HepG2 (cell line): Measurements from ENCODE around the gene SORBS2. TPM values are rescaled to one million over a fixed set of nuclear protein-coding genes. Genes with fewer than 3 reads are reported as not detected.

ENCODE experiments used
- ARID4A ChIP-seq: sonication (generic); formaldehyde crosslinking; IDR thresholded peaks from 2 replicates; pipeline ENCODE4 v1.5.0; 2020; ENCODE audit warnings: mild to moderate bottlenecking, missing genetic modification reagents, borderline replicate concordance
- ATF7-NPFF ChIP-seq: sonication (generic); formaldehyde crosslinking; IDR thresholded peaks from 2 replicates; pipeline ENCODE4 v1.8.1; 2023; ENCODE audit warnings: mild to moderate bottlenecking, low read depth, missing genetic modification reagents, moderate library complexity
- ERF ChIP-seq: IDR thresholded peaks from 2 replicates; pipeline ENCODE4 v1.6.1; 2018; ENCODE audit warnings: missing biosample characterization, missing genetic modification reagents
- PHF20 ChIP-seq: sonication (generic); formaldehyde crosslinking; IDR thresholded peaks from 2 replicates; pipeline ENCODE4 v1.5.0; 2020; ENCODE audit warnings: mild to moderate bottlenecking, missing genetic modification reagents
- PRPF4 ChIP-seq: fragments of 200-400 bp; formaldehyde crosslinking; IDR thresholded peaks from 2 replicates; pipeline ENCODE4 v1.6.1; 2016; ENCODE audit warnings: low read length, low read depth; ENCODE audit not compliant: poor library complexity, severe bottlenecking
- SRSF9 ChIP-seq: fragments of 200-400 bp; formaldehyde crosslinking; IDR thresholded peaks from 2 replicates; pipeline ENCODE4 v1.6.1; 2018; ENCODE audit warnings: borderline replicate concordance, mild to moderate bottlenecking, low read depth, low read length; ENCODE audit not compliant: insufficient read depth, poor library complexity, severe bottlenecking
- ZEB1 ChIP-seq: IDR thresholded peaks from 2 replicates; pipeline ENCODE4 v1.6.1; 2012; ENCODE audit warnings: mild to moderate bottlenecking, low read depth, inconsistent platforms; ENCODE audit not compliant: insufficient replicate concordance
- ZNF3 ChIP-seq: IDR thresholded peaks from 2 replicates; pipeline ENCODE4 v1.7.0; 2017; ENCODE audit warnings: inconsistent platforms
- ZNF577 ChIP-seq: sonication (generic); formaldehyde crosslinking; IDR thresholded peaks from 2 replicates; pipeline ENCODE4 v1.4.0; 2020; ENCODE audit warnings: mild to moderate bottlenecking, low read depth, missing genetic modification reagents, borderline replicate concordance
- ZNF670 ChIP-seq: sonication (generic); formaldehyde crosslinking; IDR thresholded peaks from 2 replicates; pipeline ENCODE4 v1.8.0; 2022; ENCODE audit warnings: mild to moderate bottlenecking, missing genetic modification reagents, borderline replicate concordance
- polyA plus RNA-seq, 8 experiments: library from polyadenylated mRNA; depleted of rRNA in 3 of 8; stranded (reverse) in 7 of 8; unstranded in 1 of 8; fragments of >200 nt; fragmentation: Illumina TruSeq in 4 of 8; extraction: Trizol in 4 of 8; gene quantifications; 2 replicates each; pipeline versions ENCODE4 v1.2.1 to v1.2.3, GENCODE V29; 2011 to 2016; ENCODE audit warnings: low read depth in 4 of 8, missing spikeins in 1 of 8, mixed read lengths in 1 of 8; ENCODE audit not compliant: insufficient read depth in 1 of 8
- total RNA-seq, 5 experiments: library from RNA; depleted of rRNA; stranded (reverse); fragments of >200 nt; fragmentation: Illumina TruSeq; extraction: Trizol; gene quantifications; 2 replicates each; pipeline ENCODE4 v1.2.3, GENCODE V29; 2016; ENCODE audit warnings: low read depth in 1 of 5
- TF ChIP-seq, protein P1 (sequence below): sonication (generic); formaldehyde crosslinking; IDR thresholded peaks from 2 replicates; pipeline ENCODE4 v1.4.0; 2020; ENCODE audit warnings: missing genetic modification reagents
- TF ChIP-seq, protein P2 (sequence below): IDR thresholded peaks from 2 replicates; pipeline ENCODE4 v1.6.1; 2016; ENCODE audit warnings: low read depth
- TF ChIP-seq, protein P3 (sequence below): sonication (generic); formaldehyde crosslinking; IDR thresholded peaks from 2 replicates; pipeline ENCODE4 v1.4.0; 2020; ENCODE audit warnings: missing genetic modification reagents
- TF ChIP-seq, protein P4 (sequence below): sonication (generic); formaldehyde crosslinking; IDR thresholded peaks from 2 replicates; pipeline ENCODE4 v1.5.0; 2020; ENCODE audit warnings: missing genetic modification reagents, mild to moderate bottlenecking, borderline replicate concordance

The SORBS2 gene
- total and polyA plus RNA-seq, 2 of the 13 experiments (the other 11 are each of a cell fraction or from before 2014, with no cell fraction given): 25.0 to 80.5 TPM

DNA sequence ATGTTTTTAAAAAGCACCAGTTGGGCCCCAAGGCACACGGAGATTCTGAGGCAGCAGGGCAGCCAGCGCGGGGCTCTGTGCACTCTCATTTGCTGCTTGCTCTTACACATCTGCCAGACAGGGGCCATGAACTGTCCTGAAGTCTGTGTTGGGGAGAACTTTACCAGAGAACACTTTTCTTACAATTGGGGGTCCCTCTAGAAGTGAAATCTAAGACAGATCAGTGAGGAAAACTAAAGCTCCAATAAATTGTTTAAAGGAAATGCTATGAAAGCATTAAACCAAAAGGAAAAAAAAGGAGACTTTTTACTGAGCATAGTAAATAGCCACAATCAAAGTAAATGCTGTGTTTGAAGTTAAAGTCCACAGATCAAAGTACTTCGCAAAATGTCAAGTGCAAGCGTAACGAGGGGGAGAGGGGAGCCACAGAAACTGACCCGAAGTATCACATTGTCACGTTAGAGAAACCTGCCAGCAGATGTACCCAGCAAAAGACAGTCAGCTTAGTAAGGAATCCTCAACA, 37.8 kb downstream of the SORBS2 start (continued):
- TF ChIP-seq ARID4A (CRISPR knock-in tag) (peak; percentile 41; the same call in 1 of the 2 replicates), ZNF3 (CRISPR knock-in tag) (no peak), ATF7-NPFF (CRISPR knock-in tag) (no peak), ZEB1 (no peak), PHF20 (CRISPR knock-in tag) (no peak), ZNF670 (CRISPR knock-in tag) (no peak), ERF (CRISPR knock-in tag) (no peak), ZNF577 (CRISPR knock-in tag) (no peak), PRPF4 (no peak), SRSF9 (no peak)
- TF ChIP-seq, protein P1, sequence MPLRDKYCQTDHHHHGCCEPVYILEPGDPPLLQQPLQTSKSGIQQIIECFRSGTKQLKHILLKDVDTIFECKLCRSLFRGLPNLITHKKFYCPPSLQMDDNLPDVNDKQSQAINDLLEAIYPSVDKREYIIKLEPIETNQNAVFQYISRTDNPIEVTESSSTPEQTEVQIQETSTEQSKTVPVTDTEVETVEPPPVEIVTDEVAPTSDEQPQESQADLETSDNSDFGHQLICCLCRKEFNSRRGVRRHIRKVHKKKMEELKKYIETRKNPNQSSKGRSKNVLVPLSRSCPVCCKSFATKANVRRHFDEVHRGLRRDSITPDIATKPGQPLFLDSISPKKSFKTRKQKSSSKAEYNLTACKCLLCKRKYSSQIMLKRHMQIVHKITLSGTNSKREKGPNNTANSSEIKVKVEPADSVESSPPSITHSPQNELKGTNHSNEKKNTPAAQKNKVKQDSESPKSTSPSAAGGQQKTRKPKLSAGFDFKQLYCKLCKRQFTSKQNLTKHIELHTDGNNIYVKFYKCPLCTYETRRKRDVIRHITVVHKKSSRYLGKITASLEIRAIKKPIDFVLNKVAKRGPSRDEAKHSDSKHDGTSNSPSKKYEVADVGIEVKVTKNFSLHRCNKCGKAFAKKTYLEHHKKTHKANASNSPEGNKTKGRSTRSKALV (CRISPR knock-in tag): no peak
- TF ChIP-seq, protein P2, sequence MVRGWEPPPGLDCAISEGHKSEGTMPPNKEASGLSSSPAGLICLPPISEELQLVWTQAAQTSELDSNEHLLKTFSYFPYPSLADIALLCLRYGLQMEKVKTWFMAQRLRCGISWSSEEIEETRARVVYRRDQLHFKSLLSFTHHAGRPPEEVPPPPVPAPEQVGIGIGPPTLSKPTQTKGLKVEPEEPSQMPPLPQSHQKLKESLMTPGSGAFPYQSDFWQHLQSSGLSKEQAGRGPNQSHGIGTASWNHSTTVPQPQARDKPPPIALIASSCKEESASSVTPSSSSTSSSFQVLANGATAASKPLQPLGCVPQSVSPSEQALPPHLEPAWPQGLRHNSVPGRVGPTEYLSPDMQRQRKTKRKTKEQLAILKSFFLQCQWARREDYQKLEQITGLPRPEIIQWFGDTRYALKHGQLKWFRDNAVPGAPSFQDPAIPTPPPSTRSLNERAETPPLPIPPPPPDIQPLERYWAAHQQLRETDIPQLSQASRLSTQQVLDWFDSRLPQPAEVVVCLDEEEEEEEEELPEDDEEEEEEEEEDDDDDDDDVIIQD: peak; percentile 58; the same call in 1 of the 2 replicates
- TF ChIP-seq, protein P3, sequence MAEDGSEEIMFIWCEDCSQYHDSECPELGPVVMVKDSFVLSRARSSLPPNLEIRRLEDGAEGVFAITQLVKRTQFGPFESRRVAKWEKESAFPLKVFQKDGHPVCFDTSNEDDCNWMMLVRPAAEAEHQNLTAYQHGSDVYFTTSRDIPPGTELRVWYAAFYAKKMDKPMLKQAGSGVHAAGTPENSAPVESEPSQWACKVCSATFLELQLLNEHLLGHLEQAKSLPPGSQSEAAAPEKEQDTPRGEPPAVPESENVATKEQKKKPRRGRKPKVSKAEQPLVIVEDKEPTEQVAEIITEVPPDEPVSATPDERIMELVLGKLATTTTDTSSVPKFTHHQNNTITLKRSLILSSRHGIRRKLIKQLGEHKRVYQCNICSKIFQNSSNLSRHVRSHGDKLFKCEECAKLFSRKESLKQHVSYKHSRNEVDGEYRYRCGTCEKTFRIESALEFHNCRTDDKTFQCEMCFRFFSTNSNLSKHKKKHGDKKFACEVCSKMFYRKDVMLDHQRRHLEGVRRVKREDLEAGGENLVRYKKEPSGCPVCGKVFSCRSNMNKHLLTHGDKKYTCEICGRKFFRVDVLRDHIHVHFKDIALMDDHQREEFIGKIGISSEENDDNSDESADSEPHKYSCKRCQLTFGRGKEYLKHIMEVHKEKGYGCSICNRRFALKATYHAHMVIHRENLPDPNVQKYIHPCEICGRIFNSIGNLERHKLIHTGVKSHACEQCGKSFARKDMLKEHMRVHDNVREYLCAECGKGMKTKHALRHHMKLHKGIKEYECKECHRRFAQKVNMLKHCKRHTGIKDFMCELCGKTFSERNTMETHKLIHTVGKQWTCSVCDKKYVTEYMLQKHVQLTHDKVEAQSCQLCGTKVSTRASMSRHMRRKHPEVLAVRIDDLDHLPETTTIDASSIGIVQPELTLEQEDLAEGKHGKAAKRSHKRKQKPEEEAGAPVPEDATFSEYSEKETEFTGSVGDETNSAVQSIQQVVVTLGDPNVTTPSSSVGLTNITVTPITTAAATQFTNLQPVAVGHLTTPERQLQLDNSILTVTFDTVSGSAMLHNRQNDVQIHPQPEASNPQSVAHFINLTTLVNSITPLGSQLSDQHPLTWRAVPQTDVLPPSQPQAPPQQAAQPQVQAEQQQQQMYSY (CRISPR knock-in tag): no peak
- TF ChIP-seq, protein P4, sequence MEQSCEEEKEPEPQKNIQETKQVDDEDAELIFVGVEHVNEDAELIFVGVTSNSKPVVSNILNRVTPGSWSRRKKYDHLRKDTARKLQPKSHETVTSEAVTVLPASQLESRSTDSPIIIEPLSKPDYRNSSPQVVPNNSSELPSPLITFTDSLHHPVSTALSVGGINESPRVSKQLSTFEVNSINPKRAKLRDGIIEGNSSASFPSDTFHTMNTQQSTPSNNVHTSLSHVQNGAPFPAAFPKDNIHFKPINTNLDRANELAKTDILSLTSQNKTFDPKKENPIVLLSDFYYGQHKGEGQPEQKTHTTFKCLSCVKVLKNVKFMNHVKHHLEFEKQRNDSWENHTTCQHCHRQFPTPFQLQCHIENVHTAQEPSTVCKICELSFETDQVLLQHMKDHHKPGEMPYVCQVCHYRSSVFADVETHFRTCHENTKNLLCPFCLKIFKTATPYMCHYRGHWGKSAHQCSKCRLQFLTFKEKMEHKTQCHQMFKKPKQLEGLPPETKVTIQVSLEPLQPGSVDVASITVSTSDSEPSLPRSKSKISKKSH: no peak
